Measurements from ENCODE around the gene ZNF678.
"Not testable (repeated sequence)": the region's sequence is repeated elsewhere in the genome, so short reads cannot be mapped to it uniquely, and the experiment has no call there.

The ZNF678 gene

GRCh38 chr1:227548119-227548397, 15.3 kb upstream of the ZNF678 start:
- Histone ChIP-seq H3K4me2 (ENCODE audit: low read length) (no peak overlapping the region), H3K9ac (ENCODE audit: low read length) (no peak overlapping the region), H2AFZ (ENCODE audit: low read depth, low read length) (no peak overlapping the region; the same call in 1 of the 2 replicates), H4K20me1 (ENCODE audit: insufficient read depth, low read length) (no peaks in the 10 kb centered on the region), H3K27ac (ENCODE audit: low read length) (no peak overlapping the region), H3K27me3 (ENCODE audit: low read depth, low read length) (no peaks in the 10 kb centered on the region), H3K4me3 (ENCODE audit: low read length) (no peak overlapping the region), H3K79me2 (ENCODE audit: low read length) (no peaks in the 10 kb centered on the region), H3K36me3 (replicated peaks; ENCODE audit: low read depth, low read length) (no peaks in the 10 kb centered on the region), H3K4me1 (ENCODE audit: low read length) (no peaks in the 10 kb centered on the region), H3K9me3 (ENCODE audit: insufficient read depth, low read length) (no peaks in the 10 kb centered on the region)
- no peak for TF ChIP-seq EZH2phosphoT487 (IDR thresholded peaks at IDR 0.05; ENCODE audit: low read depth)
- no peak for TF ChIP-seq CTCF (IDR thresholded peaks at IDR 0.05; ENCODE audit: low read depth, low read length)

- Histone ChIP-seq H3K4me3 (ENCODE audit: low read length) (no peak overlapping the region), H2AFZ (ENCODE audit: low read depth, low read length) (no peak overlapping the region), H3K79me2 (ENCODE audit: low read length) (no peaks in the 10 kb centered on the region), H3K4me1 (ENCODE audit: low read length) (no peaks in the 10 kb centered on the region), H3K27ac (ENCODE audit: low read length) (no peak overlapping the region), H3K27me3 (ENCODE audit: low read depth, low read length) (no peaks in the 10 kb centered on the region), H3K9me3 (ENCODE audit: insufficient read depth, low read length) (no peaks in the 10 kb centered on the region), H4K20me1 (ENCODE audit: insufficient read depth, low read length) (no peaks in the 10 kb centered on the region), H3K4me2 (ENCODE audit: low read length) (no peak overlapping the region), H3K9ac (ENCODE audit: low read length) (no peak overlapping the region), H3K36me3 (replicated peaks; ENCODE audit: low read depth, low read length) (no peaks in the 10 kb centered on the region)
- no peak for TF ChIP-seq CTCF (IDR thresholded peaks at IDR 0.05; ENCODE audit: low read depth, low read length)
- no peak for TF ChIP-seq EZH2phosphoT487 (IDR thresholded peaks at IDR 0.05; ENCODE audit: low read depth)
Observed at GRCh38 chr1:227548448-227548847, 14.9 kb upstream of the ZNF678 start.

- no peak for TF ChIP-seq EZH2phosphoT487 (IDR thresholded peaks at IDR 0.05; ENCODE audit: low read depth)
- no peak for TF ChIP-seq CTCF (IDR thresholded peaks at IDR 0.05; ENCODE audit: low read depth, low read length)
Observed at GRCh38 chr1:227549892-227550291, 13.5 kb upstream of the ZNF678 start.

GRCh38 chr1:227551881-227552280, 11.5 kb upstream of the ZNF678 start:
- not testable (repeated sequence) for H3K9me3 ChIP-seq (ENCODE audit: insufficient read depth, low read length); H3K4me3 ChIP-seq (ENCODE audit: low read length); H4K20me1 ChIP-seq (ENCODE audit: insufficient read depth, low read length); H3K79me2 ChIP-seq (ENCODE audit: low read length); H3K27me3 ChIP-seq (ENCODE audit: low read depth, low read length); H3K4me1 ChIP-seq (ENCODE audit: low read length); H3K4me2 ChIP-seq (ENCODE audit: low read length); H3K36me3 ChIP-seq (replicated peaks; ENCODE audit: low read depth, low read length); H2AFZ ChIP-seq (ENCODE audit: low read depth, low read length); H3K9ac ChIP-seq (ENCODE audit: low read length); H3K27ac ChIP-seq (ENCODE audit: low read length)

More at GRCh38 chr1:227549892-227550291, 13.5 kb upstream of the ZNF678 start:
- H3K9ac ChIP-seq (ENCODE audit: low read length): no peak overlapping the region
- H3K36me3 ChIP-seq (replicated peaks; ENCODE audit: low read depth, low read length): no peaks in the 10 kb centered on the region
- H3K4me2 ChIP-seq (ENCODE audit: low read length): no peak overlapping the region
- H3K27ac ChIP-seq (ENCODE audit: low read length): no peak overlapping the region
- no peaks in the 10 kb centered on the region for H4K20me1 ChIP-seq (ENCODE audit: insufficient read depth, low read length)
- H3K27me3 ChIP-seq (ENCODE audit: low read depth, low read length): no peaks in the 10 kb centered on the region
- H2AFZ ChIP-seq (ENCODE audit: low read depth, low read length): no peak overlapping the region
- H3K4me3 ChIP-seq (ENCODE audit: low read length): no peak overlapping the region
- H3K79me2 ChIP-seq (ENCODE audit: low read length): no peaks in the 10 kb centered on the region
- H3K4me1 ChIP-seq (ENCODE audit: low read length): no peaks in the 10 kb centered on the region
- H3K9me3 ChIP-seq (ENCODE audit: insufficient read depth, low read length): no peaks in the 10 kb centered on the region

GRCh38 chr1:227556288-227556687, 7.1 kb upstream of the ZNF678 start:
- H3K36me3 ChIP-seq (replicated peaks; ENCODE audit: low read depth, low read length): no peaks in the 10 kb centered on the region
- H3K4me2 ChIP-seq (ENCODE audit: low read length): no peak overlapping the region
- H3K27ac ChIP-seq (ENCODE audit: low read length): no peak overlapping the region
- H3K27me3 ChIP-seq (ENCODE audit: low read depth, low read length): no peaks in the 10 kb centered on the region
- no peak for TF ChIP-seq EZH2phosphoT487 (IDR thresholded peaks at IDR 0.05; ENCODE audit: low read depth)
- TF ChIP-seq CTCF (IDR thresholded peaks at IDR 0.05; ENCODE audit: low read depth, low read length): no peak
- H3K9me3 ChIP-seq (ENCODE audit: insufficient read depth, low read length): no peaks in the 10 kb centered on the region
- H4K20me1 ChIP-seq (ENCODE audit: insufficient read depth, low read length): no peaks in the 10 kb centered on the region
- H3K4me3 ChIP-seq (ENCODE audit: low read length): no peak overlapping the region
- no peak overlapping the region for H3K9ac ChIP-seq (ENCODE audit: low read length)
- H2AFZ ChIP-seq (ENCODE audit: low read depth, low read length): no peak overlapping the region
- H3K4me1 ChIP-seq (ENCODE audit: low read length): no peaks in the 10 kb centered on the region
- H3K79me2 ChIP-seq (ENCODE audit: low read length): no peaks in the 10 kb centered on the region

Measured in OCI-LY3 (cell line).